Esophagus muscularis mucosa (tissue), 4 donors: ENCODE results near the gene NABP1.

ENCODE experiments used
- CTCF ChIP-seq, 3 experiments: fragments of 200-600 bp in 2 of 3; fragments of 450-650 bp in 1 of 3; sonication (generic) in 2 of 3; IDR thresholded peaks; one replicate each; pipeline ENCODE4 v1.5.1; 2017 to 2019; ENCODE audit warnings: antibody characterized with exemption in 3 of 3, mild to moderate bottlenecking in 2 of 3, moderate library complexity in 1 of 3
- EP300 ChIP-seq: sonication (generic); formaldehyde crosslinking; IDR thresholded peaks from one replicate; pipeline ENCODE4 v1.6.1; 2017; ENCODE audit warnings: antibody characterized with exemption
- POLR2A ChIP-seq: fragments of 450-650 bp; IDR thresholded peaks from one replicate; pipeline ENCODE4 v1.6.1; 2017; ENCODE audit warnings: antibody characterized with exemption, moderate library complexity, mild to moderate bottlenecking, low read depth
- POLR2AphosphoS5 ChIP-seq, 2 donors: sonication (generic); formaldehyde crosslinking; IDR thresholded peaks; one replicate each; pipeline ENCODE4 v1.6.1; 2017; ENCODE audit warnings: antibody characterized with exemption in 2 of 2

- TF ChIP-seq CTCF (IDR thresholded peaks at IDR 0.05) (no peak), EP300 (no peak), POLR2A (no peak), POLR2AphosphoS5 (IDR thresholded peaks at IDR 0.05) (no peak)
Measured at GRCh38 chr2:191643429-191643828, 34.5 kb upstream of the NABP1 start.
